Thyroid gland (tissue), 4 donors: Measurements from ENCODE around the gene RNF145. TPM values are rescaled to one million over a fixed set of nuclear protein-coding genes. Genes with fewer than 3 reads are reported as not detected.

Experiments
- DNase-seq, 2 donors: peaks; one replicate each; pipeline ENCODE4 v3.0.0-alpha.2; 2019
- H3K27ac ChIP-seq, 3 donors: fragments of 200-600 bp; sonication (generic); 1 replicate in 2 of 3; 2 replicates in 1 of 3; pipeline ENCODE4 v1.5.1; 2016 to 2019; ENCODE audit warnings: mild to moderate bottlenecking in 1 of 3, moderate library complexity in 1 of 3
- H3K27me3 ChIP-seq: fragments of 200-600 bp; sonication (generic); one replicate; pipeline ENCODE4 v1.5.1; 2019
- H3K36me3 ChIP-seq, 2 donors: fragments of 200-600 bp; sonication (generic); one replicate each; pipeline ENCODE4 v1.5.1; 2016 to 2019
- H3K4me1 ChIP-seq, 2 donors: fragments of 200-600 bp; sonication (generic); one replicate each; pipeline ENCODE4 v1.5.1; 2017 to 2019
- H3K4me3 ChIP-seq, 3 donors: fragments of 200-600 bp; sonication (generic); replicated peaks in 1 of 3; 1 replicate in 2 of 3; 2 replicates in 1 of 3; pipeline ENCODE4 v1.5.1; 2016; ENCODE audit warnings: mild to moderate bottlenecking in 1 of 3
- H3K9me3 ChIP-seq: fragments of 200-600 bp; sonication (generic); one replicate; pipeline ENCODE4 v1.5.1; 2017
- CTCF ChIP-seq, 6 experiments: fragments of 200-600 bp in 3 of 6; fragments of 450-650 bp in 3 of 6; sonication (generic) in 3 of 6; IDR thresholded peaks; one replicate each; pipeline ENCODE4 v1.5.1; 2016 to 2019; ENCODE audit warnings: antibody characterized with exemption in 6 of 6, mild to moderate bottlenecking in 2 of 6, inconsistent platforms in 1 of 6, moderate library complexity in 1 of 6
- POLR2A ChIP-seq, 2 donors: fragments of 450-650 bp; IDR thresholded peaks; one replicate each; pipeline ENCODE4 v1.6.1; 2017; ENCODE audit warnings: antibody characterized with exemption in 2 of 2, mild to moderate bottlenecking in 2 of 2, moderate library complexity in 1 of 2
- WGBS, 2 donors: methylation state at CpG; one replicate each; pipeline ENCODE4 v1.1.5; 2017; 5-methylcytosine and 5-hydroxymethylcytosine counted together
- intact Hi-C: fragments of 100-400 bp; cut with DNase I; formaldehyde crosslinking; loops from one replicate; pipeline ENCODE4 v1.15.1; 2023
- total RNA-seq, 4 donors: library from RNA; depleted of rRNA; stranded (reverse); fragments of >200 nt; gene quantifications; one replicate each; pipeline ENCODE4 v1.2.3, GENCODE V29; 2016

RNF145 gene
- total RNA-seq, 4 donors from 2014 or later, result 59.5 to 88.6 (median 75.6) TPM

- Histone ChIP-seq H3K36me3 (no peaks in the 10 kb centered on the region), H3K4me3 (no peak overlapping the region), H3K4me1 (no peaks in the 10 kb centered on the region), H3K27ac (no peak overlapping the region), H3K27me3 (no peaks in the 10 kb centered on the region), H3K9me3 (no peaks in the 10 kb centered on the region)
- no peak for DNase-seq
- no peak for TF ChIP-seq POLR2A (IDR thresholded peaks at IDR 0.05)
- 83 to 85% methylated on average over 3 of the region's 3 CpGs for whole genome bisulfite sequencing, 2 donors
- intact Hi-C loops, result no loop called here
Measured at GRCh38 chr5:159223469-159223868, 14.1 kb upstream of the RNF145 start.

- Histone ChIP-seq H3K9me3 (no peaks in the 10 kb centered on the region), H3K27ac (no peak overlapping the region), H3K4me1 (no peaks in the 10 kb centered on the region), H3K4me3 (no peak overlapping the region), H3K36me3 (no peaks in the 10 kb centered on the region), H3K27me3 (no peaks in the 10 kb centered on the region)
- DNase-seq, result no peak
- WGBS, 2 donors, result 90 to 93% methylated on average over 5 of the region's 5 CpGs
- TF ChIP-seq CTCF (IDR thresholded peaks at IDR 0.05), result no peak
- TF ChIP-seq POLR2A (IDR thresholded peaks at IDR 0.05), result no peak
- intact Hi-C loops, result no loop called here
Measured at GRCh38 chr5:159220206-159220605, 10.9 kb upstream of the RNF145 start.

GRCh38 chr5:159218595-159219023 lies 9.3 kb upstream of the RNF145 start:
- no peak for TF ChIP-seq CTCF (IDR thresholded peaks at IDR 0.05)
- no peak for TF ChIP-seq POLR2A (IDR thresholded peaks at IDR 0.05)
- no peak for DNase-seq
- Histone ChIP-seq H3K9me3 (no peaks in the 10 kb centered on the region), H3K27ac (no peak overlapping the region), H3K27me3 (no peaks in the 10 kb centered on the region), H3K4me3 (no peak overlapping the region), H3K36me3 (no peaks in the 10 kb centered on the region), H3K4me1 (no peaks in the 10 kb centered on the region)
- intact Hi-C loops, result no loop called here
- WGBS, 2 donors, result 62 to 75% methylated on average over 2 of the region's 2 CpGs

GRCh38 chr5:159217236-159217635 lies 7.9 kb upstream of the RNF145 start:
- intact Hi-C loops, result no loop called here
- Histone ChIP-seq H3K27me3 (no peaks in the 10 kb centered on the region), H3K4me1 (no peaks in the 10 kb centered on the region), H3K4me3 (no peak overlapping the region), H3K36me3 (no peaks in the 10 kb centered on the region), H3K27ac (no peak overlapping the region), H3K9me3 (no peaks in the 10 kb centered on the region)
- TF ChIP-seq POLR2A (IDR thresholded peaks at IDR 0.05), result no peak
- no peak for TF ChIP-seq CTCF (IDR thresholded peaks at IDR 0.05)
- whole genome bisulfite sequencing, 2 donors, result 86 to 95% methylated on average over 2 of the region's 2 CpGs
- DNase-seq, result no peak

GRCh38 chr5:159216454-159216853 lies 7.1 kb upstream of the RNF145 start:
- DNase-seq, result no peak
- TF ChIP-seq CTCF (IDR thresholded peaks at IDR 0.05) (no peak), POLR2A (IDR thresholded peaks at IDR 0.05) (no peak)
- Histone ChIP-seq H3K9me3 (no peaks in the 10 kb centered on the region), H3K4me1 (peaks cover 4 to 6% of the 10 kb centered on the region in 2 donors), H3K27ac (no peak overlapping the region), H3K27me3 (no peaks in the 10 kb centered on the region), H3K4me3 (no peak overlapping the region), H3K36me3 (no peaks in the 10 kb centered on the region)
- intact Hi-C loops, result no loop called here
- 64 to 67% methylated on average over 2 of the region's 2 CpGs for WGBS, 2 donors

- Histone ChIP-seq H3K4me3 (no peak overlapping the region), H3K4me1 (peaks cover 6 to 10% of the 10 kb centered on the region in 2 donors), H3K27me3 (no peaks in the 10 kb centered on the region), H3K27ac (no peak overlapping the region), H3K9me3 (no peaks in the 10 kb centered on the region), H3K36me3 (no peaks in the 10 kb centered on the region)
- intact Hi-C loops, result no loop called here
- 96% methylated on average over 3 of the region's 3 CpGs for WGBS, 2 donors
- DNase-seq, result no peak
- no peak for TF ChIP-seq POLR2A (IDR thresholded peaks at IDR 0.05)
- no peak for TF ChIP-seq CTCF (IDR thresholded peaks at IDR 0.05)
Measured at GRCh38 chr5:159215886-159216285, 6.5 kb upstream of the RNF145 start.
